Sigmoid colon (tissue), 4 donors: Measurements from ENCODE around the gene TRAF2.

ENCODE experiments used
- CTCF ChIP-seq, 4 experiments: fragments of 450-650 bp in 3 of 4; fragments of 200-600 bp in 1 of 4; IDR thresholded peaks; one replicate each; pipeline ENCODE4 v1.5.1; 2016 to 2019; ENCODE audit warnings: antibody characterized with exemption in 4 of 4, mild to moderate bottlenecking in 3 of 4, moderate library complexity in 2 of 4
- EP300 ChIP-seq, 4 donors: sonication (generic); formaldehyde crosslinking; IDR thresholded peaks; one replicate each; pipeline ENCODE4 v1.6.1; 2017; ENCODE audit warnings: antibody characterized with exemption in 4 of 4
- POLR2AphosphoS5 ChIP-seq, 4 donors: sonication (generic); formaldehyde crosslinking; IDR thresholded peaks; one replicate each; pipeline ENCODE4 v1.6.1; 2017; ENCODE audit warnings: antibody characterized with exemption in 4 of 4

DNA sequence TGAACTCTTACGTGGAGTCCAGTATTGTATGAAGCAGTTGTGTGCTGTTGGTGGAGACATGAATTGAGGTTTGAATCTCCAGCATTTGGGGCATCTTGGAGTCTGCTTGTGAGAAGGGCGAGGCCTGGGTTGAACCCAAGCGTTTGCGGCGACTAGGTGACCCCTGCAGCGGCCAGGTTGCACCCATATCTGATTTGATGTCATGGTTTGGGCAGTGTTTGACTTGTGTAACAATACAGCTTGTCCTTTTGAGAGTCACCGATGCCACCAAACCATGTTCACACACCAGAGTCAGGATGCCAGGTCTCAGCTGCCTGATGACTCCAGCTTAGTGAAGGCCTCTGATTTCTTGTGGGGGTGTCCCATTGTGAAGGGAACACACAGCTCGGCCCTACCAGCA is 2.1 kb downstream of the TRAF2 start:
- TF ChIP-seq CTCF (IDR thresholded peaks at IDR 0.05) (no peak), POLR2AphosphoS5 (IDR thresholded peaks at IDR 0.05) (no peak), EP300 (IDR thresholded peaks at IDR 0.05) (no peak)
